GM21786 (cell line): Measurements from ENCODE around the gene SLC19A2.
"Not testable (repeated sequence)": the region's sequence is repeated elsewhere in the genome, so short reads cannot be mapped to it uniquely, and the experiment has no call there.

ENCODE experiments used
- ATAC-seq: cut with Tn5 transposase; IDR thresholded peaks from one replicate; pipeline ENCODE4 v1.9.1; 2021; ENCODE audit not compliant: unreplicated experiment

The SLC19A2 gene

GRCh38 chr1:169510060-169510459 lies 24.3 kb upstream of the SLC19A2 start:
- ATAC-seq: no peak

DNA sequence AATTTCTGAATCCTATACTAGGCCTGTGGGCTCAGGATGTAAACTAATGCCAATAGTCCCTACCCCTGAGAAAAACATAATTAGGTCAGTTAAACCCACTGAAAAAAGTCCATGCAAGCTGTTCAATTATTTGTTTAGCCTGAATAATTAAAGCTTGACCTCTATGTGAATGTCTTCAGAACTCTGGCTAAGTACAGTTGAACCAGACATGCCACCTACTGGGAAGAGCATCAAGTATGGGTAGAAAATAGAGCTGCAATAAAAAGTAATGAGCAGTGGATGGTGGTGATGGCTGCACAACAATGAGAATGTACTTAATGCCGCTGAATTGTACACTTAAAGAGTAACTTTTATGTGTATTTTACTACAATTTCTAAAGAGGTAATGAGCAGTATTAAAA lies 23.6 kb upstream of the SLC19A2 start:
- ATAC-seq: no peak

GRCh38 chr1:169508432-169509338 lies 22.9 kb upstream of the SLC19A2 start:
- no peak for ATAC-seq

GRCh38 chr1:169507413-169507812 lies 21.7 kb upstream of the SLC19A2 start:
- ATAC-seq: no peak

DNA sequence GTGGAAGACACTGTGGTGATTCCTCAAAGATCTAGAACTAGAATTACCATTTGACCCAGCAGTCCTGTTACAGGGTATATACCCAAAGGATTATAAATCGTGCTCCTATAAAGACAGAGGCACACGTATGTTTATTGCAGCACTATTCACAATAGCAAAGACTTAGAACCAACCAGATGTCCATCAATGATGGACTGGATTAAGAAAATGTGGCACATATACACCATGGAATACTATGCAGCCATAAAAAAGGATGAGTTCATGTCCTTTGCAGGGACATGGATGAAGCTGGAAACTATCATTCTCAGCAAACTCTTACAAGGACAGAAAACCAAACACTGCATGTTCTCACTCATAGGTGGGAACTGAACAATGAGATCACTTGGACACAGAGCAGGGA lies 17.9 kb upstream of the SLC19A2 start:
- ATAC-seq: not testable (repeated sequence)

DNA sequence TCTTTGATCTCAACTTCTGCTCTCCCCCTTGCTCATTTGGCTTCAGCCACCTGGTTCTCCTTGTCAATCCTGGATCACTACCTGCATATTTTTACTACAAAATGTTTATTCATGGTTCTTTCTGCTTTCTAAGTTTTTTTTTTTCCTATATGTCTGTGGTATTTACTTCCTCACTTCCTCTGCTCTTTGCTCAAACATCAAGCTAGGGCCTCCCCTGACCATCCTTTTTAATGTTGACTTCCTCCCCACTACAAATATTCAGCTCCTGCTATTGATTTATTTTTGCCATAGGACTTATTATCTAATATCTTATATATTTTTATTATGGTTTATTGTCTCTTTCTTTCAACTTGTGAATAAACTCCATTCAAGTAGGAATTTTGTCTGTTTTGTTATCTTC lies 14.1 kb upstream of the SLC19A2 start:
- no peak for ATAC-seq

- no peak for ATAC-seq
Measured at GRCh38 chr1:169497317-169497716, 11.6 kb upstream of the SLC19A2 start.

DNA sequence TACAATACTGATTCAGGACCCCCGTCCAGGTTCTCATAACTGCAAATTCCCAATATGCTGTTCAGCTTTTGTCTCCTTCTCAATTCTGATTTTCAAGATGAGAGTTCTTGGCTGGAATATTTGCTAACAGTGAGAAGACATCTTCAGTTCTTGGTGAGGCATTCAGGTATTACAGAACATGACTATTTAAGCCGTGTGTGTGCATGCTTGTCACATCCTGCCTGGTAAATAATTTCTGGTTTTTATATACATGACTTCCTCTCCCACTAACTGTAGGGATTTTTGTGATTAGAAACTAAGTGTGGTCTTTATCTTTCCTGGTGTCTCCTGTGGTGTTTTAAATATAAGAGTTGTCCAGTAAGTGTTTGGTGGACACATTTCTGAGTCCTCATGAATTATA lies 10.2 kb upstream of the SLC19A2 start:
- ATAC-seq: no peak

DNA sequence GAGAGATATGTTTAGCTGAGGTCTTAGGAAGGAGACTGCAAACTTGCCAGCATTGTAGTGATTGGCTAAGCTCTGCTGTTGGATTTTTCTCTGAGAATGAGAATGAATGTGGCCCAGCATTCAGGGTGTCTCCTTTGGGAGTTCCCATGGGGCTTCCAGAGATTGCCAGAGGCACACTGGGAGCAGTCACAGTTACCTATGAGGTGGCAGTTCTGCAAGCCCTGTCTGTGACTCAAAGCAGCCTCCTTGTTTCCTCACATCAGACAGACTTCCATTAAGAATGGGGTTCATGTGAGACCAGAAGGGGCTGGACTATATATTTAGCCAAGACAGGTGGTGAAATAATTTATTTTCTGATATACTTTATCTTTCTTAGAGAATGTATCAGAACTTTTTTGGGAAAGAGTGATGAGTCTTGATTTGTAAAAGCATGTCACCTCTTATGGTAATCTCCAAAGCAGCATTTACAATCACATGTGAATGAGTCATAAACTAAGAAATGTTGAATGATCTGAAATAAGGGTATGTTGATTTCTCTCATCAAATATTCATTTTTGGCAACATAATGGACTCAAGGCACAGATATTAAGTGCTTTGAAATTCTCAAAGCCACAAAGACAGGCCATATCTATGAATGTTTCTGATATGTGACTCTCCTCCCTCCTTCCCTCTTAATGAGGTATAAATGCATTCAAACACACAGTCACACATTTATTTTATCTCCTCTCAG lies 9.5 kb upstream of the SLC19A2 start:
- ATAC-seq: no peak

GRCh38 chr1:169494343-169494742 lies 8.6 kb upstream of the SLC19A2 start:
- no peak for ATAC-seq

DNA sequence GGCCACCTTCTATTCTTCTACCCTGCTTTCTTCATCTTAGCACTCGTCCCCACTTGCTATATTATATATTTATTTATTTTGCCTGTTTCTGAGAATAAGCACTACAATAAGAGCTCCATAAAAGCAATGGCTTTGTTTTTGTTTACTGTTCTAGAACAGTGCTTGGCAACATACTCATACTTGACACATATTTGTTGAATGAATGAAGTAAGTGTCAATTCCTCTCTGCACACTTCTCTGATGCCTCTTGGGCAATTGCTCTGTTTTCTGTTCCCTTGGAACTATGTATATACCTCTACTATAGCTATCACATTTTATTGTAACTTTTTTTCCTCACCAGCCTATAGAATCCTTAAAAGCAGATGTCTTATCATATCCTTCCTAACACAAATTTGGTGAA lies 7.5 kb upstream of the SLC19A2 start:
- no peak for ATAC-seq

DNA sequence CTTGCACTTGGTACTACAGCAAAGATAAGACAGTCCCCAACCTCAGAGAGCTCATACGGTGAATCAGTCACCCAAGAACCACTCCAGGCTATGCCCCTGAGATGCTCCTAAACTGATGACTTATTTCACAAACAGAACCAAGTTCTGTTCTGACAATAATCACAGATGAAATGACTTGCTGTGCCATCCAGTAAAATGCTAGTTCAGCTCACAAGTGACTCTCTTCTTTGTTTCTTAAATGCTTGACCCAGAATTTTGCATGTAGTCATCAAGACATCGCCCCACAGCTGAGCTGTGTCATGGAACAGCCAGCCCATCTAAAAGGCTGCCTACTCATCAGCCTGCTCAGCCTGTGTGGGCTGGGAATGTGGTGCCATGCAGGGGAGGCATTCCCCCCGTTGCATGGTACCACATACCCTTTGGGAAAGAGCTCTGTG lies 6.1 kb upstream of the SLC19A2 start:
- ATAC-seq: peak; percentile 44

GRCh38 chr1:169488157-169488556 lies 2.4 kb upstream of the SLC19A2 start:
- no peak for ATAC-seq

- ATAC-seq: no peak
Measured at GRCh38 chr1:169487561-169487960, 1.8 kb upstream of the SLC19A2 start.

DNA sequence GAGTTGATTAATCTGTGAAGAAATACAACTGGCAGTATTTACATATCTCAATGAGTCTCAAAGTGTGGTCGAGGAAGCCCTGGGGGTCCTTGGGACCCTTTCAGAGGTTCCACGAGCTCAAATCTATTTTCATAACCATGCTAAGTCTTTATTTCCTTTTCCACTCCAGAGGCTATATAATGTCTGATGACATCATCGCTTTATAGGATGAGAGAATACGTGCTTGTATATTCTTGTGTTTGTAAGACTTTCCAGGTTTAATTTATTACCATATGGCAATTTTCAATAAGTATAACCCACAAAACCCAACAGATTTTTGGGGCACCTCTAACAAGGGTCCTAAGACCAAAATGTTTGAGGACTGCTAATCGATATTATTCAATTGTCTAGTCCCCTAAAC lies 1.4 kb upstream of the SLC19A2 start:
- no peak for ATAC-seq

DNA sequence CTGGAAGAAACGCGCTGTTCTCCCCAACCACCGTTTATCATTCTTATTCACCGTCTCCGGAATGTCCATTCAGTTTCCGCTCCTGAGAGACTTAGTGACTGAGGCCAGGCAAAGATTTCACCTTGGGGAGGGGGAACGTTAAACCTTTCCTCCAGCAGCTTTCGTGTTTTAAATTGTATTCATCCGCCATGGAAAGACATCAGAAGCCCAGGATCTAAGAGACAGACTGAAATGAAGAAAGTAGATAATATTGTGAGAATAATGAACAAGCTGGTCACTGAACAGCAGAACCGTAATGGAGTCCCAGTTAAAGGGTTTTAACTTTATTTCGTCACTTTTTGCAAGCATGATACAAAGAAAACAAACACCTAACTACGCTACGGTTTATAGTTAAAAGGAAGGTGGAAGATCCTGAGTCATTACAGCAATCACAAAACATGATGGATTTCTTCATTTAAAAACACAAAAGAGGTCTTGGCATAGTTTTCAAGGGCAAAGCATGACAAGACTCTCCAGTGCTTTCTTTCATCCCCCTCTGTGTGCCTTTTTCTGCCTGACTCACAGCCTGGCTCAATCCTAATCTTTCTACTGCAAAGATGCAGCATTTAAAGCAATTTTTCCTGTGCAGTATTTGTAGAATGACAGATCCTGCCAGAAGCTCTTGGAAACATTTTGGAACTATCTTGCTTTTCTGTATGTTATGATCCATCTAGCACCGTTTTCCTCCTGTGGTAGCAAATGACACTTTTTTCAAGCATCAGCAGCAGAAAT lies 722 bp upstream of the SLC19A2 start:
- no peak for ATAC-seq

GRCh38 chr1:169484683-169485430 lies 887 bp downstream of the SLC19A2 start:
- peak; percentile 25 for ATAC-seq

- no peak for ATAC-seq
Measured at GRCh38 chr1:169484101-169484500, 1.6 kb downstream of the SLC19A2 start.

DNA sequence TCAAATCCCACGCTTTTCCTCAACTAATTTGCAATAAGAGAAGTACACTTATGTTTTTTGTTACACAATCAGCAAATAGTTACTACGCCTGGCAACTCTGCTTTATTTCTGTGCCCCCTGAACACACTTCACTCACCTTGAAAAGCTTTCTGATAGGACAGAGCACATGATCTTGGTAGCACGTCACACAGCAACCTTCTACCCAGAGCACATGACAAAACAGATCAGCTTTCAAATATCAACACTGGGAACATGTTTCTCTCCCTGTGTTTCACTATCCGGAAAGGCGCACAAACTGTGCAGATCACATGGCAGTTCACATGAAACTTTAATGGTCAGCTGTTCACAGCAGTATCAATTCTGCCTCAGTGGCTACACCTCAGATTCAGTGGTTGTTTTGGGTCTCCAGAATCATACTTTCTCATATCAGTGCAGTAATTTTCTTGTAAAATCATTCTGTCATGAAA lies 2.2 kb downstream of the SLC19A2 start:
- ATAC-seq: no peak

GRCh38 chr1:169479363-169480066 lies 6.2 kb downstream of the SLC19A2 start:
- no peak for ATAC-seq
